CD4-positive, alpha-beta T cell (primary cell): Measurements from ENCODE around the gene C16orf95. TPM values are rescaled to one million over a fixed set of nuclear protein-coding genes. Genes with fewer than 3 reads are reported as not detected.

Experiments
- ATAC-seq: fragments of 200-7000 bp; cut with Tn5 transposase; one replicate; pipeline ENCODE4 v1.10.0; 2022; ENCODE audit warnings: mild to moderate bottlenecking; ENCODE audit not compliant: poor library complexity
- CTCF ChIA-PET: fragments of 350-600 bp; sonication (Branson Sonifier 250); formaldehyde crosslinking; loops from one replicate; lab custom pipeline; 2021; ENCODE audit warnings: antibody characterized with exemption, inconsistent platforms; lab: Charles Lee
- POLR2A ChIA-PET: fragments of 350-600 bp; sonication (Branson Sonifier 250); formaldehyde crosslinking; loops from one replicate; lab custom pipeline; 2021; ENCODE audit warnings: antibody characterized with exemption, inconsistent platforms; lab: Charles Lee
- DNase-seq, 14 experiments: peaks; one replicate each; pipeline ENCODE4 v3.0.0-alpha.2; 2013 to 2020; ENCODE audit warnings: mixed read lengths in 2 of 14
- H3K27ac ChIP-seq, 2 donors: one replicate each; pipeline versions ENCODE4 v1.5.1 to v1.7.0; 2013; ENCODE audit warnings: low read length in 2 of 2, low read depth in 1 of 2, mild to moderate bottlenecking in 1 of 2
- H3K27me3 ChIP-seq, 2 experiments: 1 replicate in 1 of 2; 2 replicates in 1 of 2; pipeline versions ENCODE4 v1.6.1 to v1.7.0; 2013; ENCODE audit warnings: low read length in 2 of 2, control low read depth in 1 of 2, mild to moderate bottlenecking in 1 of 2, moderate library complexity in 1 of 2; ENCODE audit not compliant: insufficient read depth in 2 of 2, control insufficient read depth in 1 of 2
- H3K36me3 ChIP-seq: one replicate; pipeline ENCODE4 v1.6.1; 2013; ENCODE audit warnings: low read length, control low read depth; ENCODE audit not compliant: insufficient read depth
- H3K4me1 ChIP-seq: one replicate; pipeline ENCODE4 v1.6.1; 2013; ENCODE audit warnings: low read length, control low read depth; ENCODE audit not compliant: insufficient read depth
- H3K4me3 ChIP-seq: one replicate; pipeline ENCODE4 v1.5.1; 2013; ENCODE audit warnings: mild to moderate bottlenecking, low read length, moderate library complexity
- H3K9me3 ChIP-seq, 2 experiments: 1 replicate in 1 of 2; 2 replicates in 1 of 2; pipeline versions ENCODE4 v1.6.1 to v1.7.0; 2013; ENCODE audit warnings: low read length in 2 of 2, mild to moderate bottlenecking in 2 of 2, control low read depth in 1 of 2, moderate library complexity in 1 of 2; ENCODE audit not compliant: control insufficient read depth in 1 of 2, insufficient read depth in 1 of 2
- H3K27ac Mint-ChIP-seq: one replicate; pipeline ENCODE4 v1.8.0; 2020; ENCODE audit warnings: mixed read lengths
- H3K27me3 Mint-ChIP-seq: one replicate; pipeline ENCODE4 v1.8.0; 2021; ENCODE audit warnings: mixed read lengths
- H3K36me3 Mint-ChIP-seq: one replicate; pipeline ENCODE4 v1.8.0; 2021; ENCODE audit warnings: low read depth, mixed read lengths
- H3K4me1 Mint-ChIP-seq: one replicate; pipeline ENCODE4 v1.8.0; 2021; ENCODE audit warnings: low read depth, mixed read lengths
- H3K4me3 Mint-ChIP-seq: one replicate; pipeline ENCODE4 v1.8.0; 2020; ENCODE audit warnings: mild to moderate bottlenecking, mixed read lengths
- H3K9me3 Mint-ChIP-seq: one replicate; pipeline ENCODE4 v1.8.0; 2020; ENCODE audit warnings: mixed read lengths
- CTCF ChIP-seq: fragments of 200-600 bp; IDR thresholded peaks from one replicate; pipeline ENCODE4 v1.8.0; 2022; ENCODE audit warnings: antibody characterized with exemption, mild to moderate bottlenecking
- intact Hi-C, 2 experiments: fragments of 100-400 bp; cut with DNase I in 1 of 2; cut with micrococcal nuclease in 1 of 2; formaldehyde crosslinking; loops; one replicate each; pipeline versions ENCODE4 v1.15.1 to v1.9.0; 2023 to 2025; cut with DNase I, micrococcal nuclease
- total RNA-seq, 174 experiments: library from RNA in 2 of 174; stranded (reverse) in 2 of 174; gene quantifications; one replicate each; pipeline ENCODE4 v1.2.3 and lab custom pipeline; 2021 to 2026

The C16orf95 gene
- total RNA-seq, 2 experiments from 2014 or later = 0.74 to 1.2 TPM

- H3K27ac Mint-ChIP-seq = no peak overlapping the region
Measured at GRCh38 chr16:87279094-87279658, 38.0 kb downstream of the C16orf95 start.

DNA sequence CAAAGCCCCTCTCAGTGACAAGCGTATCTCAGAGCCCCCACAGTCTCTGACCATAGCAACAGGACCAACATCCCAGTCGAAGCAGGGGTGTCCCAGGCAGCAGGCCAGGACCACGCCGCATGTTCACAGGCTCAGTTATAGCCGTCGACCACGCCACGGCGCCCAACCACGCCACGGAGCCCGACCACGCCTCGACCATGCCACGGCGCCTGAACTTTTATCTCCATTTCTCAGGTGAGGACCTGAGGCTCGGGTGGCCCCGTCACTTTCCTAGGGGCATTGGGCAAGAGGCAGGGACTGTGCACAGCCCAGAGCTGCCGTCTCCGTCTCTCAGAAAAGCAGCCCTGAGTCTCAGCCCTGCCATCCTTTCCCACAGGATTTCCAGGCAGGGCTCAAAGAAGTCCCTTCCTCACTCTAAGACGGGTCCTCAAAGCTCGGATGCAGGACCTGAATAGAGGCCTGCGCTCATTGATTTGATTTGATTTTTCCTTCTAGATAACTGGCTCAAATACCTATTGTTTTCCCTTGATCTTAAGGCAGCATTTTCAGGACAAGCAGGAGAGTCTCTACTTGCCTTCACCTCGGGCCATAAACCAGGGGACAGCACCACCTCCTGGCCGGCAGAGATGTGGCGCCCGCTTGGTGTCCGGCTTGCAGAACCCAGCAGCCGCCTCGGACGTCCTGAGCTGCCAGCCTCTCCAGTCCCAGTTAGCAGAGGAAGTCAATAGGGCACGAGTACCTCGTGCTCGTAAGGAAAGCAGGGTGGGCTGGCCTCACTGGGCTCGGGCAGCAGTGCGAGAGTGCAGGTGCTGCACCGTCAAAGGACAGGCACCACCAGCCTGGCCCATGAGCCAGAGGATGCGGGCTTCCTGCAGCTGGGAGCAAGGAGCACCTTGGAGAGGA lies 38.8 kb downstream of the C16orf95 start:
- Histone ChIP-seq H3K9me3 (no peaks in the 10 kb centered on the region), H3K36me3 (no peaks in the 10 kb centered on the region), H3K4me3 (no peak overlapping the region), H3K27ac (no peak overlapping the region), H3K27me3 (peaks cover 0 to 3% of the 10 kb centered on the region in 2 experiments), H3K4me1 (no peaks in the 10 kb centered on the region)
- DNase-seq = peak in 7 of 14 experiments; percentile 5 to 42 (median 10)
- TF ChIP-seq CTCF = peak; percentile 30
- intact Hi-C loops = loop anchor here (1.0 to 5.0 kb wide), 2 partner anchors 714 to 716 kb away; no protein-coding TSS in a partner anchor
- no peak for ATAC-seq
- POLR2A ChIA-PET = no interaction called here
- Mint-ChIP-seq H3K9me3 (no peaks in the 10 kb centered on the region), H3K27ac (no peak overlapping the region), H3K27me3 (peaks cover 5% of the 10 kb centered on the region), H3K4me1 (no peaks in the 10 kb centered on the region), H3K36me3 (no peaks in the 10 kb centered on the region), H3K4me3 (no peak overlapping the region)
- CTCF ChIA-PET = no interaction called here

More at GRCh38 chr16:87279094-87279658, 38.0 kb downstream of the C16orf95 start:
- H3K36me3 Mint-ChIP-seq = no peaks in the 10 kb centered on the region
- intact Hi-C loops = loop anchor here in 1 of 2 experiments (5.0 kb wide), 1 partner anchor 717 kb away; no protein-coding TSS in a partner anchor
- H3K27ac ChIP-seq = no peak overlapping the region
- no peaks in the 10 kb centered on the region for H3K4me1 Mint-ChIP-seq
- TF ChIP-seq CTCF = no peak
- no peaks in the 10 kb centered on the region for H3K9me3 Mint-ChIP-seq
- peaks cover 5% of the 10 kb centered on the region for H3K27me3 Mint-ChIP-seq
- H3K9me3 ChIP-seq = no peaks in the 10 kb centered on the region
- ChIA-PET POLR2A (no interaction called here), CTCF (no interaction called here)
- no peak overlapping the region for H3K4me3 ChIP-seq
- no peak overlapping the region for H3K4me3 Mint-ChIP-seq
- no peak for DNase-seq
- H3K36me3 ChIP-seq = no peaks in the 10 kb centered on the region
- ATAC-seq = no peak
- no peaks in the 10 kb centered on the region for H3K4me1 ChIP-seq
- H3K27me3 ChIP-seq = peaks cover 0 to 3% of the 10 kb centered on the region in 2 experiments

GRCh38 chr16:87276924-87277323 lies 40.3 kb downstream of the C16orf95 start:
- intact Hi-C loops = loop anchor here in 1 of 2 experiments (5.0 kb wide), 1 partner anchor 715 kb away; no protein-coding TSS in a partner anchor
- H3K4me1 Mint-ChIP-seq = no peaks in the 10 kb centered on the region
- H3K4me1 ChIP-seq = no peaks in the 10 kb centered on the region
- no peak overlapping the region for H3K4me3 ChIP-seq
- no peak for DNase-seq
- H3K9me3 Mint-ChIP-seq = no peaks in the 10 kb centered on the region
- no peak overlapping the region for H3K27ac Mint-ChIP-seq
- no peaks in the 10 kb centered on the region for H3K36me3 Mint-ChIP-seq
- CTCF ChIA-PET = no interaction called here
- no peak overlapping the region for H3K4me3 Mint-ChIP-seq
- H3K27me3 ChIP-seq = peaks cover 0 to 3% of the 10 kb centered on the region in 2 experiments
- H3K36me3 ChIP-seq = no peaks in the 10 kb centered on the region
- TF ChIP-seq CTCF = no peak
- no peaks in the 10 kb centered on the region for H3K9me3 ChIP-seq
- POLR2A ChIA-PET = no interaction called here
- H3K27me3 Mint-ChIP-seq = peaks cover 5% of the 10 kb centered on the region
- ATAC-seq = no peak
- H3K27ac ChIP-seq = no peak overlapping the region
